ENCODE measurements around the gene NDST4. TPM values are rescaled to one million over a fixed set of nuclear protein-coding genes. Genes with fewer than 3 reads are reported as not detected.

Gene NDST4
- total RNA-seq, 1 donor from 2014 or later = not detected

- TF ChIP-seq POLR2A (IDR thresholded peaks at IDR 0.05) = no peak
- no peak for TF ChIP-seq POLR2AphosphoS5 (IDR thresholded peaks at IDR 0.05; ENCODE audit: insufficient read depth in 1 of 2, low read depth in 1 of 2)
- no peak for TF ChIP-seq CTCF (IDR thresholded peaks at IDR 0.05)
- H3K4me3 ChIP-seq = no peak overlapping the region
- no peaks in the 10 kb centered on the region for H3K9me3 ChIP-seq
- H3K27ac ChIP-seq = no peak overlapping the region
- no peaks in the 10 kb centered on the region for H3K36me3 ChIP-seq
- no peaks in the 10 kb centered on the region for H3K27me3 ChIP-seq
- H3K4me1 ChIP-seq = no peaks in the 10 kb centered on the region
- intact Hi-C loops (cut with DNase I) = no loop called here
- DNase-seq (ENCODE audit: extremely low spot score in 2 of 2) = no peak
Observed at GRCh38 chr4:114922592-114922933, 190.9 kb downstream of the NDST4 start.

GRCh38 chr4:114921790-114922591 lies 191.4 kb downstream of the NDST4 start:
- no peak overlapping the region for H3K27ac ChIP-seq
- TF ChIP-seq POLR2A (IDR thresholded peaks at IDR 0.05) = no peak
- no peak for TF ChIP-seq POLR2AphosphoS5 (IDR thresholded peaks at IDR 0.05; ENCODE audit: insufficient read depth in 1 of 2, low read depth in 1 of 2)
- no peak for TF ChIP-seq CTCF (IDR thresholded peaks at IDR 0.05)
- no peaks in the 10 kb centered on the region for H3K9me3 ChIP-seq
- intact Hi-C loops (cut with DNase I) = no loop called here
- H3K4me1 ChIP-seq = no peaks in the 10 kb centered on the region
- H3K36me3 ChIP-seq = no peaks in the 10 kb centered on the region
- no peak overlapping the region for H3K4me3 ChIP-seq
- H3K27me3 ChIP-seq = no peaks in the 10 kb centered on the region
- no peak for DNase-seq (ENCODE audit: extremely low spot score in 2 of 2)

GRCh38 chr4:114921191-114921590 lies 192.2 kb downstream of the NDST4 start:
- no peak overlapping the region for H3K4me3 ChIP-seq
- no peaks in the 10 kb centered on the region for H3K4me1 ChIP-seq
- no peak for DNase-seq (ENCODE audit: extremely low spot score in 2 of 2)
- intact Hi-C loops (cut with DNase I) = no loop called here
- no peaks in the 10 kb centered on the region for H3K36me3 ChIP-seq
- no peak overlapping the region for H3K27ac ChIP-seq
- no peaks in the 10 kb centered on the region for H3K9me3 ChIP-seq
- no peak for TF ChIP-seq POLR2A (IDR thresholded peaks at IDR 0.05)
- TF ChIP-seq CTCF (IDR thresholded peaks at IDR 0.05) = no peak
- TF ChIP-seq POLR2AphosphoS5 (IDR thresholded peaks at IDR 0.05; ENCODE audit: insufficient read depth in 1 of 2, low read depth in 1 of 2) = no peak
- no peaks in the 10 kb centered on the region for H3K27me3 ChIP-seq

- intact Hi-C loops (cut with DNase I) = no loop called here
- H3K9me3 ChIP-seq = no peaks in the 10 kb centered on the region
- TF ChIP-seq CTCF (IDR thresholded peaks at IDR 0.05) = no peak
- DNase-seq (ENCODE audit: extremely low spot score in 2 of 2) = no peak
- H3K27ac ChIP-seq = no peak overlapping the region
- no peaks in the 10 kb centered on the region for H3K4me1 ChIP-seq
- H3K27me3 ChIP-seq = no peaks in the 10 kb centered on the region
- H3K36me3 ChIP-seq = no peaks in the 10 kb centered on the region
- H3K4me3 ChIP-seq = no peak overlapping the region
Observed at GRCh38 chr4:114911111-114911510, 202.3 kb downstream of the NDST4 start.

DNA sequence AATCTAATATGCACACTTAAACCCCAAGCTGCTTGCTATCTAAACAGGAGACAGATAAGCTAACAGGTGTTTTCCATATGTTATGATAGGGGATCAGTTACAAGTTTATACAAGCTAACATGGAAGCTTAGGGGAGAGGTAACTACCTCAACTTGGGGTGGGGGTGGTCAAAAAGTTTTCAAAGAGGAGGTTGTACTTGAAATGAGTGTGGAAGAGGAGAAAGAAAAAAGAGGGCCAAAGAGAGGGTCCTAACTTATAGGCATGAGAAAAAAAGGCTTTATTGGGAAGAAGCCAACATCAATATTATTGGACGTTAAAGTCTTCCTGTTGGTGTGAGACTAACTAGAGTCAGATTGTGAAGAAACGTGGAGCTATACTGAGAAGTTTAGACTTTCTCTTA lies 205.9 kb downstream of the NDST4 start:
- no peak for TF ChIP-seq POLR2A (IDR thresholded peaks at IDR 0.05)
- TF ChIP-seq POLR2AphosphoS5 (IDR thresholded peaks at IDR 0.05; ENCODE audit: insufficient read depth in 1 of 2, low read depth in 1 of 2) = no peak
- TF ChIP-seq CTCF (IDR thresholded peaks at IDR 0.05) = no peak
- Histone ChIP-seq H3K4me3 (no peak overlapping the region), H3K4me1 (no peaks in the 10 kb centered on the region), H3K36me3 (no peaks in the 10 kb centered on the region), H3K27ac (no peak overlapping the region), H3K9me3 (no peaks in the 10 kb centered on the region), H3K27me3 (no peaks in the 10 kb centered on the region)
- no peak for DNase-seq (ENCODE audit: extremely low spot score in 2 of 2)
- intact Hi-C loops (cut with DNase I) = no loop called here

Measured in vagina (tissue), 2 donors.